Measurements from ENCODE around the gene ABHD17C.

The ABHD17C gene

DNA sequence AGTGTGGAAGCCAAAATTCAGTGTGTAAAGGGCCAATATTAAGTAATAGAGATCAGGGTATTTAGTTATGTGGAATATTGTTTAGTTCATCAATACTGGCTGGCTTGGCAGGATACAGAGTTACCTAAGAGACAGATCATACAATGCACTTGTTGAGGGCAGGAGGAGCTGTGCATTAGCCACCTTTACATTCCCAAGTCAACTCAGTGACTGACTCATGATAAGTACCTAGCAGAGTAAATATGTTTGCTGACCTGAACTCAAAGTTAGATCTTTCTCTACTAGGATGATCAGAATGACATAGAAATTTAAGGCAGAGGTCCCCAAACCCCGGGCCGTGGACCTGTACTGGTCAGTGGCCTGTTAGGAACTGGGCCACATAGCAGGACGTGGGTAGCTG lies 3.5 kb upstream of the ABHD17C start:
- TF ChIP-seq, protein P1, sequence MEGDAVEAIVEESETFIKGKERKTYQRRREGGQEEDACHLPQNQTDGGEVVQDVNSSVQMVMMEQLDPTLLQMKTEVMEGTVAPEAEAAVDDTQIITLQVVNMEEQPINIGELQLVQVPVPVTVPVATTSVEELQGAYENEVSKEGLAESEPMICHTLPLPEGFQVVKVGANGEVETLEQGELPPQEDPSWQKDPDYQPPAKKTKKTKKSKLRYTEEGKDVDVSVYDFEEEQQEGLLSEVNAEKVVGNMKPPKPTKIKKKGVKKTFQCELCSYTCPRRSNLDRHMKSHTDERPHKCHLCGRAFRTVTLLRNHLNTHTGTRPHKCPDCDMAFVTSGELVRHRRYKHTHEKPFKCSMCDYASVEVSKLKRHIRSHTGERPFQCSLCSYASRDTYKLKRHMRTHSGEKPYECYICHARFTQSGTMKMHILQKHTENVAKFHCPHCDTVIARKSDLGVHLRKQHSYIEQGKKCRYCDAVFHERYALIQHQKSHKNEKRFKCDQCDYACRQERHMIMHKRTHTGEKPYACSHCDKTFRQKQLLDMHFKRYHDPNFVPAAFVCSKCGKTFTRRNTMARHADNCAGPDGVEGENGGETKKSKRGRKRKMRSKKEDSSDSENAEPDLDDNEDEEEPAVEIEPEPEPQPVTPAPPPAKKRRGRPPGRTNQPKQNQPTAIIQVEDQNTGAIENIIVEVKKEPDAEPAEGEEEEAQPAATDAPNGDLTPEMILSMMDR (IDR thresholded peaks at IDR 0.05): no peak
- peaks cover 22% of the 10 kb centered on the region for H3K27me3 ChIP-seq

DNA sequence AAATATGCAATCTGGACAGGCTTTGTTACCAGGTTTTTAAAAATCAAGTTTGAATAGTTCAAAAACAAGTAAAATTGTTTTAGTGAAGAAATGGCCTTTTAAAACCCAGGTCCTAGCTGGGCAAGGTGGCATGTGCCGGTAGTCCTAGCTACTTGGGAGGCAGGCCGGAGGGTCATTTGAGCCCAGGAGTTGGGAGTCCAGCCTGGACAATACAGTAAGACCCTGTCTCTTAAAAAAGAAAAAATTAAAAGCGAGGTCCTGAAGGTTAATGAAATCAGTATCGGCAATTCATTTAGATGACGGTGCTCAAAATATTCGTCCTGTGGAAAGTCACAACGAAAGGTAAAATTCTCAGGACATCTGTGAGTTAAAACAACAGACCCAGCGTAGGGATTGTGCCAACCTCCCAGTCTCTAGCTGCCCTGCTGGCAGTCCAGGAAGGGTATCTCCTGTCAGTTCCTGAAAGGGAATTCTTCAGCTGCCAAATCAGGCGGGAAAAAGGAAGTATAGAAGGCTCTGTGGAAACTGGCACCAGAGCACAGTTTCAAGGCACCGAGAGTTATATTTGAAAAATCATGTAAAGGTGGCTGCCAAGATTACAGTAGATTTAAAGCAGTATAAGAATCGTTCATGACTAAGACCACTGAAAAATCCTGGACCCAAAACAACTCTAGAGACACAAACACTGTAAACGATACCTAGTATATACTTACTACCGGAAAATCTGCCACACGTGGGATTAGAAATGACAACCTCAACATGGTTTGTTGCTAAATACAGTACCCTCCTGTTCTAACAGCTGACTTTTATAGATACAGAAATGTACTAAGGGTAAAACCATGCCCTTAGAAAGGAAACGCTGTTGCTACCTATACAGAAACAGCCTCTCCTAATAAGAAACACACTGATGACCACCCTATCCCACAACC lies 1.2 kb upstream of the ABHD17C start:
- H3K27ac ChIP-seq: no peak overlapping the region

More for the DNA sequence above, 3.5 kb upstream of the ABHD17C start:
- Histone ChIP-seq H3K27ac (no peak overlapping the region), H3K9me3 (no peaks in the 10 kb centered on the region), H3K4me1 (ENCODE audit: control insufficient read depth in 1 of 2, insufficient read depth in 1 of 2, low read depth in 1 of 2, low read length in 1 of 2) (peaks cover 17% of the 10 kb centered on the region in 2 experiments), H3K36me3 (no peaks in the 10 kb centered on the region), H3K4me3 (ENCODE audit: low read depth in 1 of 2, low read length in 1 of 2) (no peak overlapping the region)

DNA sequence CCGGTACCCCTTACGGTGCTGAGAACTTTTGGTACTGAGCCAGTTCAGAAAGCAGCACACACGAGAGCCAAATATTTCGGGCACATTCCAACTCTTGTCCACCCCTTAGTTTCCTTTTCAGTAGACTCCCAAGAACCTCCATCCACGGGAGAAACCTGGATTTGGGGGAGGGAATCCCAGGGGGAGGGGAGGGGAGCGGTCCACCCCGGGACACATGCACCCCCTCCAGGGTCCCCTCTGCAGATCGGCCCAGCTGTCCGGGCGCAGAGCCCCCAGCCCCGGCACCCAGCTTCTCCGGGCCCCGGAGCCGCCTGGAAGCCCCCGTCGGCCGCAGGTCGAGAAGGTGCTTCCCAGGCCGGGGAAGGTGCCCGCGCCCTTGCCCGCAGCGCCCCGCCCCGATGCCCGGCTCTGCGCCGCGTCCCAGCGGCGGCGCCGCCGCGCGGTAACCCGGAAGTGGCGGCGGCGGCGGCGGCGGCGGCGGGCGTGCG lies 455 bp upstream of the ABHD17C start:
- Histone ChIP-seq H3K9me3 (no peaks in the 10 kb centered on the region), H3K27ac (no peak overlapping the region), H3K4me3 (ENCODE audit: low read depth in 1 of 2, low read length in 1 of 2) (peak overlapping the region; percentile 31 to 61), H3K4me1 (ENCODE audit: control insufficient read depth in 1 of 2, insufficient read depth in 1 of 2, low read depth in 1 of 2, low read length in 1 of 2) (peaks cover 19 to 20% of the 10 kb centered on the region in 2 experiments), H3K27me3 (peaks cover 22% of the 10 kb centered on the region), H3K36me3 (no peaks in the 10 kb centered on the region)
- TF ChIP-seq, protein P1 (IDR thresholded peaks at IDR 0.05): no peak

More for the DNA sequence above, 1.2 kb upstream of the ABHD17C start:
- Histone ChIP-seq H3K4me1 (ENCODE audit: control insufficient read depth in 1 of 2, insufficient read depth in 1 of 2, low read depth in 1 of 2, low read length in 1 of 2) (peaks cover 19 to 20% of the 10 kb centered on the region in 2 experiments), H3K4me3 (ENCODE audit: low read depth in 1 of 2, low read length in 1 of 2) (peak overlapping the region; percentile 31 to 61), H3K27me3 (peaks cover 22% of the 10 kb centered on the region), H3K36me3 (no peaks in the 10 kb centered on the region), H3K9me3 (no peaks in the 10 kb centered on the region)
- TF ChIP-seq, protein P1 (IDR thresholded peaks at IDR 0.05): no peak

DNA sequence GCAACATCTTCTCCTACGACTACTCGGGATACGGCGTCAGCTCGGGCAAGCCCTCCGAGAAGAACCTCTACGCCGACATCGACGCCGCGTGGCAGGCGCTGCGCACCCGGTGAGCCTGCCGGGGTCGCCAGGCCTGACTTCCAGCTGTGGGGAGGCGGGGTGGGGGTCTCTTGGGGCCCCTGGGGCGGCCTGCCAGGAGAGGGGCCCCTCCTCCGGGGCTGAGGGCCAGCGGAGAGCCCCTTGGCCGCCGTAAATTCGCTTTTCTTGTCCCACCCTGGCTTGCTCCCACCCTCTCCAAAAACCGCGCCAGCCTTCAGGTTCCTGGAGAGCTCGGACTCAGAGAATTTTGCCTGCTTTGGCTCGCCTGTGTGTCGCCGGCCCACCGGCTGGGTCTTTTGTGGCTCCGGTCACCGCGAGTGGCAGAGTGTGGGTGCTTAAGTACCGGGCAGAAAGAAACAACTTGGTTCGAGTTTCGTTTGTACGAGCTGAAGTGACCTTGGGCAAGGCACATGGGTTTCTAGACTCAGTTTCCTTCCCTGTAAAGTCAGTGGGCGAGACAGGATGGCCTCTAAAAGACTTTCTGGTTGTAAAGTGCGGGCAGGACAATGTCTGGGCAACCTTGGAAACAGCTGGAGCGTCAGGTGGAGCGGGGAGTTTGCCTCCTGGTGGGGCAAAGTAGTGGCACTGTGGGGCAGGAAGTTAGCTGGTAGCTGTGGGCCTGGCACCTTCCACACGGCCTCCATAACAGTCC lies 976 bp downstream of the ABHD17C start:
- Histone ChIP-seq H3K9me3 (no peaks in the 10 kb centered on the region), H3K36me3 (no peaks in the 10 kb centered on the region), H3K4me1 (ENCODE audit: control insufficient read depth in 1 of 2, insufficient read depth in 1 of 2, low read depth in 1 of 2, low read length in 1 of 2) (peaks cover 19 to 20% of the 10 kb centered on the region in 2 experiments), H3K27ac (no peak overlapping the region), H3K27me3 (peaks cover 22% of the 10 kb centered on the region), H3K4me3 (ENCODE audit: low read depth in 1 of 2, low read length in 1 of 2) (peak overlapping the region; percentile 58 to 63)
- TF ChIP-seq, protein P1 (IDR thresholded peaks at IDR 0.05): no peak

DNA sequence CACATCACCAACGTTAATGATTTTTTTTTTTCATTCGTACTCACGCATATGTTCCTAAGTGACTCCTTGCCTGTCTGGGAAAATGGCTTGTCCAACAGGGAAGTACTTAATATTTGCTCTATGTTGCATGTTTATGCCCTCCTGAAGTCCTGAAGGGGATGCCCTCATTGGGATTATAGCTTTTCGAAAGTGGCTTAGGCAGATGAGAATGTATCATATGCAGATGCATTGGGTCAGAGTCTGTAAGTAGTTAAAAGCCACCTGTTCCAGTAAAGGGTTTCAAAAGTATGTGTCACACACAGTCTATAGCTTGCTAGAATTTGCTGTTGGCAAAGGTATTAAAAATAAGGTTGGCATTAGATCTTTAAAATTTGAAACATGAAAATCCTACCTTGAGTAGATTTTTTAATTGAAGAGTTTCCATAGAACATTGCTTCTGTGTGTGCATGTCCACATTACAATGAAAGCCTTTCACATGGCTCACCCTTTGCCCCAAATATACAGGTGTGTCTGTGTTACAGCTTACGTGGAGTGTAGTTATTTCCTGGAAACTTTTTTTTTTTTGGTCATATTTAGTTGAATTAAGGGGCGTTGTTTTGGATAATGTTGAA lies 2.1 kb downstream of the ABHD17C start:
- peaks cover 23 to 28% of the 10 kb centered on the region in 2 experiments for H3K4me1 ChIP-seq (ENCODE audit: control insufficient read depth in 1 of 2, insufficient read depth in 1 of 2, low read depth in 1 of 2, low read length in 1 of 2)
- no peaks in the 10 kb centered on the region for H3K9me3 ChIP-seq
- TF ChIP-seq, protein P1 (IDR thresholded peaks at IDR 0.05): no peak
- no peak overlapping the region for H3K27ac ChIP-seq
- H3K36me3 ChIP-seq: no peaks in the 10 kb centered on the region
- H3K27me3 ChIP-seq: peaks cover 22% of the 10 kb centered on the region
- H3K4me3 ChIP-seq (ENCODE audit: low read depth in 1 of 2, low read length in 1 of 2): no peak overlapping the region

Measured in neutrophil (primary cell).